ENCODE measurements around the gene TSC22D2.

TSC22D2 gene

DNA sequence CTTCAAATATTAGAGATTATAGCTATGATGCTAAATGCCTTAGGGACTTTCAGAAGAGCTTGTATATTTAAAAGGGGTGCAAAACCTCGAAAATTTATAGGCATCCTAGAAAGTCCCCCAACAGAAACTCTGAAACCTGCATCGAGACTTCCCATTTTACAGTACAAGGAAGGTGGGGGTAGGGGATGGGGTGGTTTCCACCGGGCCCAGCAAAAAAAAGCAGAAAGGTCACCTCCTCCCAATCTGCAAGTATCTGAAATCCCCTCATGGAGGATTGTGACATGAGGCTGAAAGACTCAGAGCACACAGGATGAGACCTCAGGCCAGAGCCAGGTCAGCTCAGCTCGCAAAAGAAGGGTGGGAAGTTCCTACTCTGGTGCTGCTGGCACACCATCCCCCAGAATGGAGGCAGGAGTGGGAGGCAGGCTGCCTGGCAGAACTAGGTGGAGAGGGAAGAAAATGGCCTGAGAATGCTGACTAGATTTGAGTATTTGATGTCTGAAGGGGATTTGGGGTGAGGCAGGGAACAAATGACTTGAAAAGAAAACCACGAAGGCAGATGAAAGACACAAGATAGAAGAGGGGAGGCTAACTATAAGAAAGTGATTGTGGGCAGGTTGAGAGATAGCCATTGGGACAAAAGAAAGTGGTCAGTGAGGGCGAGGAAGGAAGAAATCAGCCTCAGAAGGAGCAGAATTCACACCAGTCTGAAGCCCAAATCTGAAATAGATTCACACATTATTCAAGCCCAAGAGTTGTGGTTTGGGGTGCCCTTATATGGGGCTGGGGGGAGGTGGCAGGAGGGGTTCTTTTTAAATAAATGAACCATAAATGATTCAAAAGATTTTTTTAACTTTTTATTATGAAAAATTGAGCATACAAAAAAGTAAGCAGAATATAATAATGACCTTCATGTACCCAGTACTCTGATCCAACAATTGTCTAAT, 22.5 kb upstream of the TSC22D2 start:
- no peak for DNase-seq (ENCODE audit: low spot score)

DNA sequence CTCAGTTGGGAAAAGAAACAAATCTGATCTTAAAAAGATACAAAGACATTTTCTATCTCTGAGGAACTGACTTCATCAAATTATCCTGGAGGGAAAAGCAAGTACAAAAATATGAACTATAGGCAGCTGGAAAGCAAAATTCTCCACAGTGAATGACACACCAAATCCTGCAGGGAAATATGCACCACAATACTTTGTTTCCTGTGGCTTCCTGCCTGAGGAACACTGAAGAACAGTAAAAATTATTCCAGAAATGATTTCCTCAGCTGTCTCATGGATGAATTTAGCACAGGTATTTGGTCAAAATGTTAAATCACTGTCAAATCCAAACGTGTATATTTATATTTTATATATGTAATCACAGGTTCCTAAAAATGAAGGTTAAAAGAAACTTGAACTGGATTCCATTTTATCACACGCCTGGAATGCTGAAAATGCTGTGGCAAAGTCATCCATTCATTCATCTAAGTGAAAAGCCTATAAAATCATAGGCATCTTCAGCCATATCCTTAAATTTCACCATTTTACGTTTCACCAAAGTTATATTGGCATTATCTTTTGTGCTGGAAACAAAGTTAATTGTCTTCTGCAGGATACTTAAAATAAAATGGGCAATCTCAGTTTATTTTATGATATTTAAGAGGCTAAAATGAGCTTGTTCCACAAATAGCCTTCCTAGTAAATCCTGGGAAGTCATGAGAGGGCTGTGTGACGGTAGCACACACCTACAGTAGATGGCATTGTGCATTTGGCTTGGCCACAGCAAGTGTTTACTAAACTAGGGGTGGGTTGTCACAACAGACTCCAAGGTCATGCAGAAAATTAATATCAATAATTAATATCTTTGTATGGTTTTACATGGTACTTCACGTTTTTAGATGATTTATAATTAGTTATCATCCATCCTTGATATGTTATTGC, 19.3 kb upstream of the TSC22D2 start:
- DNase-seq (ENCODE audit: low spot score), result peak; percentile 17

DNA sequence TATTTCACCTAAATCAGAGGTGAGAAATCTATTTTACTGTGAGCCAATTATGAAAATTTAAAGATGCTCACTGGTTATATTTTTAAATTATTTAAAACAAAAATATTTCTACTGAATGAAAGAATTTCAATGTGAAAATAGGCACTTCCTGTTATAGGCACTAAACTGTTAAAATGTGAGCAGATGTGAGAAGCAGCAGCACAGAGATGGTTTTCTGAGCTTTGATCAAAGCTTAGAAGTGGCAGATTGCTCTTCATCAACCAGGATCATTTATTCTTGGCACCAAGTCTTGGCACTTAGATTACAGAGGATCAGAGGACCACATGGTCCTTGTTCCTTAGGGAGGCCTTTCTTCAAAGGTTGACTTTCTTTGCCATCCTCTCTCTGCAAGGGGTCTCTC, 18.0 kb upstream of the TSC22D2 start:
- no peak for DNase-seq (ENCODE audit: low spot score)

DNA sequence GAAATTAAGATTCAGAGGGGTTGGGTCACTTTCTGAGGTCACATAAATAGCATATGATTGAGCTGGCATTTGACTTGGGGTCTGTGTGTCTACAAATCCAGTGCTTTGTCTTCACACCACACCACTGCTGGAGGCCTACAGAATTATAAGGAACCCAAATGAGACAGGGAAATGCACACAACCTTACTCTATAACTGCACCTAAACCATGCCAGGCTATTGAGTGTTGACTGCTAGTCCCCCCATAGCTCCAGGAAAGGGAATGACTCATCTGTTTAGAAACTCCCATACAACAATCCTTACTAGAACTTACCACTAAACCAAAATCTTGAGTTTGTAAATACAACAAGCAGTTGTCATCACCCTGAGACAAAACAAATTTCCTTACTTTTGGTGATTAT, 16.9 kb upstream of the TSC22D2 start:
- peak; percentile 26 for DNase-seq (ENCODE audit: low spot score)

DNA sequence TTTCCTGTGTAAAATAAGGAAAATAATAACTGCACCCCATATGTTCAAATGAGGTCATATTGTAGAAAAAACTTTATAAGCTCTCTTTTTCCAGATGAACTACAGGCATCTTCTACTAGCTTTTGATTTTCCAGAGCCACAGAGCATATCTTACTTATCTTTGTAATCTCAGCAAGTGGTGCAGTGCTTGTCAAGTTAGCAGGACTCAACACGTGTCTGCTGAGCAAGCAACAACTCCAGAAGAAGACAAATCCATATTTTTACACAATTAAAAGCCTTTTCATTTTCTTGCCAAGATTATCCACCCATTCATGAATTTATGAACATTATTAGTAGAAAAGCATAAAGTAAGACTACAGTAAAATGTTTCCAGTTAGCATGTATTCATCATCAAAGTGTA, 14.4 kb upstream of the TSC22D2 start:
- no peak for DNase-seq (ENCODE audit: low spot score)

DNA sequence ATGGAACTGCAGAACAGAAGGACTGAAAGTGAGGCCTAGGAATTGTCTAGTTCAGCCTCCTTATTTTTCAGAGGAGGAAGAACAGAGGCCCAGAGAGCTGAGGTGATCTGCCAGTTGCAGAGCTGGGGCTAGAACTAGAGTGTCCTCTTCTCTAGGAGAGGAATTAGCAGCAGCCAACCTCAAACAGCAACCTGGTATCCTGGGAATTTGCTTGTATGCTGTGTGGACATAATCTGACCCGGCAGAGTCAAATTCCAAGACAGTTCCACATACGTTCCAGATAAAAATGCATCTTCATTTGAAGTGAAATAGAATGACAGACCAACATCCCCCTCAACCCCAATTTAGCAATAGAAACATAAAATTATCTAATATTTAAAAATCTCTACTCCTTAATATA, 13.5 kb upstream of the TSC22D2 start:
- DNase-seq (ENCODE audit: low spot score), result no peak

DNA sequence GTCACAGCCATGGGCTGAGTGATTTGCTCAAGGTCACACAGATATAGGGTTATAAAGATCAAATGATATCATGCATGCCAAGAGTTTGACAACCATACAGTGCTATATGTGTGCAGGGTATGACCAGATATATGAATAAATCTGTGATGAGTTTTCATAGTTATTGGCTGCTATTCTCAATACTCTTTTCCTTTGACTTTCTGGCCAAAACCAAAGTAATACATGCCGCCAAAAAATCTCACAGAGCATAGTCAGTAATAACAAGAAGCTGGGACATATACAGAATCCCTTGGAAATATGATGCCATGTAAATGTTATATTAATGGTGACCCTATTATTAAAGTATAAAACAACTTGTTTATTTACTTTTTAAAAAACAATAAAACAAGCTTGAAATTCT, 11.6 kb upstream of the TSC22D2 start:
- no peak for DNase-seq (ENCODE audit: low spot score)

DNA sequence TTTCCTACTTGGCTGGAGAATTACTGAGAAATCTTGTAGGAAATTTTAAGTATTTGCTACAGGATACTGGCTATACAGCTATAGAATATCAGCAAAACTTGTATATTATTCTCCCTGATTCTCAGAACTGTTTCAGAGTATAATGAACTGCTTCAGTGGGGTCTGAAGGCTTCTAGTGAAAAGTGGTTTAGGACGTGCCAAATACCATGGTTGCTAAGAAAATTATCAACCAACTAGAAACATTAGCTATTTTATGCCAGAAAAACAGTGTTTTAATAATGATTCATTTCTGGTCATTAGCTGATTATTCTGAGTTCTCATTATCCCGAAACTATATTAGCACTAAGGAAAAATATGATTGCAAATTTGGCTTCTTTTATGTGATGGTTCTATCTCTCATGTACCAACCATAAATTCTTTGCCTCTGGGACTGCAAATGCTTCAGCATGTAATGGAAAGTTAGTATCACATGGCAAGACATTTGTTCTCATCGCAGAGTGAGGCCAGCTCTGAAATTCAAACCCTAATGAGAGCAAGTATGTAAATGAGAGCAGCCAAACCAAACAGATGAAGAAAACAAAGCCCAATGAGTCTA, 11.0 kb upstream of the TSC22D2 start:
- DNase-seq (ENCODE audit: low spot score), result peak; percentile 14

DNA sequence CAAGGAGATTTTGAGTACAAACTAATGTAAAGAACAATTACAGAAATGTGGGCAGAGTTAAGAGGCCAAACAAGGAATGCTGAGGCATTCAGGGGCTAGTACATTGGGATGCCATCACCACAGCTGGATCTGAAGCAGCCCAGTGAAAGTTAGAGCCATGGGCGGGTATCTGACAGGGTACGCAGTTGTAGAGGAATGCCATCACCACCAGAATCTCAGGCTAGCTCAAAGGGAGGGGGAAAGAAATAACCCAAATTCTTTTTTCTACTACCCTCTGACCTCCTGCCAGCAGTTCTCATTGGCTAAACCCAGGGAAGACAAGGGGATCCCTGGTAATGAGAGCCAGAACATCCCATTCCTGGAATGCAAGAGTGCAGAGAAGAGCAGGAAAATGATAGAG, 9.0 kb upstream of the TSC22D2 start:
- DNase-seq (ENCODE audit: low spot score), result no peak

DNA sequence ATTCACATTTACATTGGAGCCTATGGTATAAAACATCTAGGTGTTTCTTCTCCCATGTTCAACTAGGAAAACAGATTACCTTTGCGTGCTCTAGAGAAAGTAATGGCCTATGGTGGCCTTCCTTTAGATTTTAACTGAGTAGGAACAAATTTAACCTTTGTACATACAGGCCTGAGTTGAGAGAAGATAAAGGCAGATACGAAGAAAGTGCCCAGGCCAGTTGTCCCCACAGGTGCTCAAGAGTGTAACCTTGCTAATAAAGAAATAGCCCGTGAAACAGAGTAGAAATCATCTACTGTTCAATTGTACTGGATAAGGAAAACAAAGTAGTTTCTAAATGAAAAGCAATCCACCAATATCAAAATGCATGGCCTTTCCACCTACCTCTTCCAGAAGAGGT, 6.8 kb upstream of the TSC22D2 start:
- no peak for DNase-seq (ENCODE audit: low spot score)

DNA sequence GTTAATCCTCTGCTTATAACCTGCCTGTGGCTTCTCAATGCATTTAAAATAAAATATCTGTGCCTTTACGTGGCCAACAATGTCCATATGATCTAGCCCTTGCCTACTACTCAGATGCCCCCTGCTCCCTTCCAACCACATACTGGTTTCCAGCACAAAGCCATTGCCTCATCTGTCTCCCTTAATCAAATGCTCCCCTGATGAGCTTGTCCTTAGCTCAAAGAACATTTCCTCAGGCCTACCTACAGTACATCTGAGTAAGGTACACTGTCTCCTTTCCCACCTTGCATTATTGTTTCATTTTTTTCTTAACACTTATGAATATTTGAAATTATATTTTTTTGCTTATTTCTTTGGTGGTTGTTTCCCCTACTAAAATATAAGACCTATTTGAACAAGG, 5.9 kb upstream of the TSC22D2 start:
- no peak for DNase-seq (ENCODE audit: low spot score)

DNA sequence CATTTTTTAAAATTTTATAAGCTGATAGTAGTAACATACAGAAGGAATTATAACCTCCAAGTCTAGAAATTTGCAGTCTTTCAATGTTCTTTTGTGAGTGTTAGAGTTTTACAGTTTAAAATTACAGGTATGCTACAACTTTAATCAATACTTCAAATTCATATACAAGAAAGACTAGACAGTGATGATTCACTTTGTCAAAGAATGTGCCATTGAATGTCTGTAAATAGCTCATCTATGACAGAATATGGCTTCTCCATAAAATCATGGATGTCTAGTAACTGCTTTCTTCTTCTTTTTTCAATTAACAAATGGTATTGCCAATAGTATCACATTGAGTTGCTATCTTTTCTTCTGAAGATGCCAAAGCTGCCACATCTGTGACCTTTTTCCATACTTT, 4.1 kb upstream of the TSC22D2 start:
- DNase-seq (ENCODE audit: low spot score), result no peak

DNA sequence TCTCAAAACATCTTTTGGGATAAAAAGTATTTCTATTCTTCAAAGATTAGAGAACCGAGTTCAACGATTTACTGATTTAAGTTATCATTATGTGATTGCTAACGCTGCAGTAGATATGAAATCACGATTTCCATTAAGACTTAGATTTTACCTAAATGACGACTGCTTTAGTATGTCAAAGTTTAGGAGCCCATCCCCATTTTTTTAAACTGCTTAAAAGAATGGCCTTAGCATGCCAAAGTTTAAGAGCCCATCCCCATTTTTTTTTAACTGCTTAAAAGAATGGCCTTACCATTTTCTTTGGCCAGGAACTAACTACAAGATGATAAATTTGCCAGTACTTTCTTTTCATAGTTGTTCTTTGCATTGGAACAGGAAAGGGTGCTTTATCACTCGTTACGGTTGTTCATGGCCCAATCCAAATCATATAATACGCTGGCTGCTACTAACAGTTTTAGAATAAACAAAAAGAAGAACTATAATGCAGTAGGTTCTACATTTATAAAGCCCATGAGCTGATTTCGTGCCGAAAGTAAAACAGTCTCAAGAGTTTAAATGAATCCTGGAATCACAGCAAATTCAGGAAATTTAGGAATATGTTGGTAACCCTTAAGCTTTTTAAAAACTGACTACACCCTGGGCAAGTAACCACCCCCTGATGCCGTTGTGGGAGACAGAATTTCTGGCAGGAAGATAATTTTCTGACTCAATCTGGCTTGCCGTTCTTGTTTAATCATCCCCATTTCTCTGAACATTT, 869 bp upstream of the TSC22D2 start:
- peak; percentile 71 for DNase-seq (ENCODE audit: low spot score)

DNA sequence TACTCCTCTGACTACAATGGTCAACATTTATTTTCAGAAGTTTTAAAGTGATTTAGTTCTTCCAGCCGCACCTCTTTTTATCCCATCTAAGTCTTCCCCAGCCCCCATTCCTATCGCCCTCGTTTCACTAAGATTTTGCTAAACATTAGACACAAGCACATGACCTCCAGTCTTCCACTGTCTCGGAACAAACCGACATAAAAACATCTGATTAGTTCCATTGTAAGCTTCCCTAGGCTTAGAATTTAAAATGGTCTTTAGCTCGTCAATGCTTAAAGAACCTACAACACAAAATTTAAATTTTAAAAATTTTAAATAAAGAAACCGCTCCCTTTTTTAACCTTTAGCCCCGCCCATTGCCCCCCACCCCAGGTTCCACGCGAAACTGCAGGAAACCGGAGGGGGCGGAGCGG, 284 bp upstream of the TSC22D2 start:
- DNase-seq (ENCODE audit: low spot score), result no peak

DNA sequence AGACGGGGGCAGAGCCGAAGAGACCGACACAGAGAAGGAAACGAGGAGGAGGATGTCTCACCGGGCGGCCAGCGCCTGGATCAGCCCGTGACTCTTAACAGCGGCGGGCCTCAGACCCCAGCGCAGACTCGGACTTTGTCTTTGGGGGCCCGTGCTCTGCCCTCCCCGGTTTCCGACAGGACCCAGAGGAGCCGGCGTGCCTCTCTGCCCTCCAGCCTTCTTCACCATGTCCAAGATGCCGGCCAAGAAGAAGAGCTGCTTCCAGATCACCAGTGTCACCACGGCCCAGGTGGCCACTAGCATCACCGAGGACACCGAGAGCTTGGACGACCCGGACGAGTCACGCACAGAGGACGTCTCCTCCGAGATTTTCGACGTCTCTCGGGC, 1.0 kb downstream of the TSC22D2 start:
- DNase-seq (ENCODE audit: low spot score), result no peak

DNA sequence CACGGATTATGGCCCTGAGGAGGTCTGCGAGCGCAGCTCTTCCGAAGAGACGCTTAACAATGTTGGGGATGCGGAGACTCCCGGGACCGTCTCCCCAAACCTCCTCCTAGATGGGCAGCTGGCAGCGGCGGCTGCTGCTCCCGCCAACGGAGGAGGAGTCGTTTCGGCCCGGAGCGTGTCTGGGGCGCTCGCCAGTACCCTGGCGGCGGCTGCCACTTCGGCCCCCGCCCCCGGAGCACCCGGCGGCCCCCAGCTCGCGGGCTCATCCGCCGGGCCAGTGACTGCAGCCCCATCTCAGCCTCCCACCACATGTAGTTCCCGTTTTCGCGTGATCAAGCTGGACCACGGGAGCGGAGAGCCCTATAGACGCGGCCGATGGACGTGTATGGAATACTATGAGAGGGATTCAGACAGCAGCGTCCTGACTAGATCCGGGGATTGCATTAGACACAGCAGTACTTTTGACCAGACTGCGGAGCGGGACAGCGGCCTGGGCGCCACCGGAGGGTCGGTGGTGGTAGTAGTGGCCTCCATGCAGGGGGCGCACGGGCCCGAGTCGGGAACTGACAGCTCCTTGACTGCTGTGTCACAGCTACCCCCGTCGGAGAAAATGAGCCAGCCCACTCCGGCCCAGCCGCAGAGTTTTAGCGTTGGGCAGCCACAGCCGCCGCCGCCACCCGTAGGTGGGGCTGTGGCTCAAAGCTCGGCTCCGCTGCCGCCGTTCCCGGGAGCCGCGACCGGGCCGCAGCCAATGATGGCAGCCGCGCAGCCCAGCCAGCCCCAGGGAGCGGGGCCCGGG, 1.6 kb downstream of the TSC22D2 start:
- DNase-seq (ENCODE audit: low spot score), result peak; percentile 61

DNA sequence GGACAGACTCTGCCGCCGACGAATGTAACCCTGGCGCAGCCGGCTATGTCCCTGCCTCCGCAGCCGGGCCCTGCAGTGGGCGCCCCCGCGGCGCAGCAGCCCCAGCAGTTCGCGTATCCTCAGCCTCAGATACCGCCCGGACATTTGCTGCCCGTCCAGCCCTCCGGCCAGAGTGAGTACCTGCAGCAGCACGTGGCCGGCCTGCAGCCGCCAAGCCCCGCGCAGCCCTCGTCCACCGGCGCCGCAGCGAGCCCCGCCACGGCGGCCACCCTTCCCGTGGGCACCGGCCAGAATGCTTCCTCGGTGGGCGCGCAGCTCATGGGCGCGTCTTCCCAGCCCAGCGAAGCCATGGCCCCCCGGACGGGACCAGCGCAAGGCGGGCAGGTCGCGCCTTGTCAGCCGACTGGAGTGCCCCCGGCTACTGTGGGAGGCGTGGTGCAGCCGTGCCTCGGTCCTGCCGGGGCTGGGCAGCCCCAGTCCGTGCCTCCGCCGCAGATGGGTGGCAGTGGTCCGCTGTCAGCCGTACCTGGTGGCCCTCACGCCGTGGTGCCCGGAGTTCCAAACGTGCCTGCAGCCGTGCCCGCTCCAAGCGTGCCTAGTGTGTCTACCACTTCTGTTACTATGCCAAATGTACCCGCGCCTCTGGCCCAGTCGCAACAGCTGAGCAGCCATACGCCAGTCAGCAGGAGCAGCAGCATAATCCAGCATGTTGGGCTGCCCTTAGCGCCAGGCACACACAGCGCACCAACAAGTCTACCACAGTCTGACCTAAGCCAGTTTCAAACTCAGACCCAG, 2.4 kb downstream of the TSC22D2 start:
- DNase-seq (ENCODE audit: low spot score), result peak; percentile 20

DNA sequence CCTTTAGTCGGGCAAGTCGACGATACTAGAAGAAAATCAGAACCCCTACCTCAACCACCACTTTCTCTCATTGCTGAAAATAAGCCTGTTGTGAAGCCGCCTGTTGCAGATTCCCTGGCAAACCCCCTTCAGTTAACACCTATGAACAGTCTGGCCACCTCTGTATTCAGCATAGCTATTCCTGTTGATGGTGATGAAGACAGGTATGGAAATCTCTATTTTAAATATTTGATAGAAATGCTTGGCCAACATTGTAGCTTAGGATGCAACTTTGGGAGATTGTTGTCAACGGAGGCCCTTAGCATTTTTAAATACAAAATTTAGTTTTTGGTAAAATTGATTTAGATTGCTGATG, 3.0 kb downstream of the TSC22D2 start:
- DNase-seq (ENCODE audit: low spot score), result no peak

DNA sequence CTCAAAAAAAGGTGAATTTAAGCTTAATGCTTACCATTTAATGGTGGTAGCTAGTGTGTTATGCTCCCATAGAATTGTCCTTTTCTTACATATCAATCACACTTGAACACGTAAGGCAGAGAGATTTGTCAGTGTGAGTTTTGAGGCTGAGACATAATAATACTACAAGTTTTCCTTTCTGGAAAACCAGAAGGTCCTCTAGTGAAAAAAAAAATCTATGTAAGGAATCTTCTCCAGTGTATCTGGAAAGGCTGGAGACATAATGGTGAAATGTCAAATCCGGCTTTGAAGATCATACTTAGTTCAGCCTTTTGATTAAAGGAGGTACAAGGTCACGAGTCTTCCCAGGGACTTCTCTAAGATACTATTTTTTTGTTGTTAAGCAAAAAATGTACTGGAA, 3.4 kb downstream of the TSC22D2 start:
- DNase-seq (ENCODE audit: low spot score), result no peak

DNA sequence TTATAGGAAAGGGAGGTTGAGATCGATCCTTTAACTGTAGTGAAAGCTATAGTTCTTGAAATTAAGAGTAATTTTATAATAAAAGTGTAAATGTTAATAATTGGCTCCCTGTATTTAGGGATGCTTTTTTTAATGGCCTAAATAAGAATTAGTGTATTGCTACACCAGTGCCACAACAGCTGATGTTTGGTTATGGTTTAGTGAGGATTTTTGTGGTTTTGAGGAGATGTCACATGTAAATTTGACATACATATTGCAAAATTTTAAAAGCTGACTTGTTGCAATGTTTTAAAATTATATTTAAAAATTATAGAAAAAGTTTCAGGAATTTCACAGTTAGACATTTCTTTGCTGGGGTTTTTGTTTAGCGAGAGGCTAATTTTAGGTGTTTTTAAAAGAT, 3.9 kb downstream of the TSC22D2 start:
- no peak for DNase-seq (ENCODE audit: low spot score)

All from AG20443 (cell line).